Measurements from ENCODE around the gene IRX1. TPM values are rescaled to one million over a fixed set of nuclear protein-coding genes. Genes with fewer than 3 reads are reported as not detected.

Gene IRX1
- total and polyA plus RNA-seq, 4 donors = 0.33 TPM; not detected in 3

GRCh38 chr5:3650320-3650719 is 54.7 kb downstream of the IRX1 start:
- no peak overlapping the region for H3K4me3 ChIP-seq (ENCODE audit: low read depth in 1 of 3, low read length in 3 of 3)
- TF ChIP-seq FOXA1 (IDR thresholded peaks at IDR 0.05) (no peak), JUND (IDR thresholded peaks at IDR 0.05) (no peak), NR2F2 (IDR thresholded peaks at IDR 0.05) (no peak), HNF4A (conservative IDR thresholded peaks at IDR 0.05) (no peak), MAX (IDR thresholded peaks at IDR 0.05) (no peak), CTCF (IDR thresholded peaks at IDR 0.05; ENCODE audit: low read depth, low read length, missing input control) (no peak), HNF4G (IDR thresholded peaks at IDR 0.05) (no peak), FOXA2 (IDR thresholded peaks at IDR 0.05) (no peak), ZBTB33 (IDR thresholded peaks at IDR 0.05) (no peak), GABPA (IDR thresholded peaks at IDR 0.05 in 1 of 2, conservative IDR thresholded peaks at IDR 0.05 in 1 of 2) (no peak), SP1 (IDR thresholded peaks at IDR 0.05) (no peak), REST (IDR thresholded peaks at IDR 0.05) (no peak), ATF3 (IDR thresholded peaks at IDR 0.05) (no peak), TAF1 (conservative IDR thresholded peaks at IDR 0.05) (no peak), YY1 (IDR thresholded peaks at IDR 0.05) (no peak), RAD21 (IDR thresholded peaks at IDR 0.05) (no peak), EGR1 (IDR thresholded peaks at IDR 0.05; ENCODE audit: low read depth in 2 of 2) (no peak), RXRA (IDR thresholded peaks at IDR 0.05) (no peak)
- no peak overlapping the region for H3K27ac ChIP-seq (ENCODE audit: low read depth in 1 of 2, low read length in 2 of 2)
- WGBS = 60% methylated on average over 2 of the region's 2 CpGs
- no peak overlapping the region for H3K9ac ChIP-seq (ENCODE audit: low read depth in 1 of 2, low read length in 2 of 2)
- no peaks in the 10 kb centered on the region for H3K36me3 ChIP-seq (ENCODE audit: control insufficient read depth in 4 of 4, insufficient read depth in 3 of 4, low read depth in 1 of 4, low read length in 3 of 4)
- peaks cover 0 to 4% (median 0%) of the 10 kb centered on the region in 4 donors for H3K27me3 ChIP-seq (ENCODE audit: control insufficient read depth in 4 of 4, insufficient read depth in 4 of 4, low read length in 3 of 4)
- no peaks in the 10 kb centered on the region for H3K9me3 ChIP-seq (ENCODE audit: control insufficient read depth in 4 of 4, low read length in 3 of 4)
- no peaks in the 10 kb centered on the region for H3K4me1 ChIP-seq (ENCODE audit: control insufficient read depth in 4 of 4, insufficient read depth in 4 of 4, low read length in 3 of 4)
- no peak for DNase-seq (ENCODE audit: low spot score)
